SK-N-SH (cell line): ENCODE measurements around the gene UNK. TPM values are rescaled to one million over a fixed set of nuclear protein-coding genes. Genes with fewer than 3 reads are reported as not detected.

ENCODE experiments used
- CTCF ChIA-PET: fragments of 300-600, 350-600 bp; formaldehyde crosslinking; extraction: SDS; loops from one replicate; lab custom pipeline; 2021; lab: Yijun Ruan, JAX
- POLR2A ChIA-PET: fragments of 350-600 bp; sonication (Branson Sonifier 250); formaldehyde crosslinking; extraction: SDS; loops from one replicate; lab custom pipeline; 2020; ENCODE audit warnings: antibody characterized with exemption, inconsistent platforms; lab: Yijun Ruan, JAX
- DNase-seq: peaks from one replicate; pipeline ENCODE4 v3.0.0; 2012
- H2AFZ ChIP-seq: fragments of 200-600 bp; sonication (generic); 2 replicates; pipeline ENCODE4 v1.8.1; 2016; ENCODE audit warnings: antibody characterized with exemption, mild to moderate bottlenecking, low read depth
- H3F3A ChIP-seq: fragments of 200-600 bp; sonication (generic); replicated peaks from 2 replicates; pipeline ENCODE3; 2016; ENCODE audit warnings: antibody characterized with exemption, mild to moderate bottlenecking; ENCODE audit not compliant: insufficient read depth
- H3K27ac ChIP-seq, 2 experiments: fragments of 200-500 bp in 1 of 2; fragments of 200-600 bp in 1 of 2; sonication (Bioruptor generic) in 1 of 2; sonication (generic), shearing (Covaris generic) in 1 of 2; 2 replicates each; pipeline versions ENCODE4 v1.5.1 to v1.6.1; 2014 to 2016; ENCODE audit warnings: low read depth in 2 of 2, inconsistent platforms in 1 of 2, low read length in 1 of 2, mild to moderate bottlenecking in 1 of 2, mixed read lengths in 1 of 2
- H3K27me3 ChIP-seq: fragments of 200-600 bp; sonication (generic), shearing (Covaris generic); 2 replicates; pipeline ENCODE4 v1.6.1; 2016; ENCODE audit warnings: mixed run types; ENCODE audit not compliant: insufficient read depth
- H3K36me3 ChIP-seq, 2 experiments: fragments of 200-500 bp in 1 of 2; fragments of 200-600 bp in 1 of 2; sonication (Bioruptor generic) in 1 of 2; sonication (generic) in 1 of 2; replicated peaks in 1 of 2; 2 replicates each; pipeline versions ENCODE3 to v1.5.1; 2014 to 2016; ENCODE audit warnings: low read length in 1 of 2, mild to moderate bottlenecking in 1 of 2; ENCODE audit not compliant: insufficient read depth in 2 of 2, control insufficient read depth in 1 of 2
- H3K4me1 ChIP-seq, 2 experiments: fragments of 200-500 bp in 1 of 2; fragments of 200-600 bp in 1 of 2; sonication (Bioruptor generic) in 1 of 2; sonication (generic), shearing (Covaris generic) in 1 of 2; 2 replicates each; pipeline versions ENCODE4 v1.5.1 to v1.6.1; 2014 to 2016; ENCODE audit warnings: low read depth in 1 of 2, low read length in 1 of 2, mixed run types in 1 of 2; ENCODE audit not compliant: insufficient read depth in 2 of 2, control insufficient read depth in 1 of 2
- H3K4me2 ChIP-seq: fragments of 200-600 bp; sonication (generic), shearing (Covaris generic); 2 replicates; pipeline ENCODE4 v1.6.1; 2017; ENCODE audit warnings: mixed run types
- H3K4me3 ChIP-seq, 2 experiments: fragments of 200-500 bp in 1 of 2; fragments of 200-600 bp in 1 of 2; sonication (Bioruptor generic) in 1 of 2; sonication (generic), shearing (Covaris generic) in 1 of 2; 2 replicates each; pipeline versions ENCODE4 v1.5.1 to v1.8.1; 2014 to 2016; ENCODE audit warnings: low read depth in 2 of 2, inconsistent platforms in 1 of 2, low read length in 1 of 2, mild to moderate bottlenecking in 1 of 2, mixed read lengths in 1 of 2, moderate library complexity in 1 of 2
- H3K79me2 ChIP-seq: fragments of 200-600 bp; sonication (generic); 2 replicates; pipeline ENCODE4 v1.8.1; 2017; ENCODE audit warnings: mild to moderate bottlenecking; ENCODE audit not compliant: insufficient read depth
- H3K9ac ChIP-seq: fragments of 200-600 bp; sonication (generic); 2 replicates; pipeline ENCODE4 v1.6.1; 2017; ENCODE audit warnings: mixed run types
- H3K9me2 ChIP-seq: fragments of 200-600 bp; sonication (generic); 2 replicates; pipeline ENCODE4 v1.6.1; 2017; ENCODE audit warnings: mixed run types
- H3K9me3 ChIP-seq: fragments of 200-600 bp; sonication (generic); 2 replicates; pipeline ENCODE4 v1.6.1; 2017; ENCODE audit warnings: mixed run types, mild to moderate bottlenecking, moderate library complexity
- H4K20me1 ChIP-seq: fragments of 200-600 bp; sonication (generic); 2 replicates; pipeline ENCODE4 v1.6.1; 2017; ENCODE audit warnings: mild to moderate bottlenecking, mixed run types; ENCODE audit not compliant: insufficient read depth
- ELF1 ChIP-seq: IDR thresholded peaks from 2 replicates; pipeline ENCODE4 v1.4.0; 2012
- EP300 ChIP-seq, 2 experiments: IDR thresholded peaks; 2 replicates each; pipeline versions ENCODE4 v1.4.0 to v1.6.1; 2012; ENCODE audit warnings: borderline replicate concordance in 1 of 2, low read depth in 1 of 2, low read length in 1 of 2
- FOXJ3 ChIP-seq: sonication (generic); formaldehyde crosslinking; IDR thresholded peaks from 2 replicates; pipeline ENCODE4 v1.5.1; 2020; ENCODE audit warnings: mild to moderate bottlenecking, missing genetic modification reagents
- MAX ChIP-seq: IDR thresholded peaks from 2 replicates; pipeline ENCODE4 v1.4.0; 2012; ENCODE audit warnings: low read depth
- MEF2A ChIP-seq: IDR thresholded peaks from 2 replicates; pipeline ENCODE4 v1.4.0; 2012; ENCODE audit warnings: low read depth, borderline replicate concordance
- MXI1 ChIP-seq: IDR thresholded peaks from 2 replicates; pipeline ENCODE4 v1.6.1; 2012; ENCODE audit warnings: mild to moderate bottlenecking, low read depth, low read length, improper control_type of control experiment
- PBX3 ChIP-seq: IDR thresholded peaks from 2 replicates; pipeline ENCODE4; 2012
- POLR2AphosphoS5 ChIP-seq: IDR thresholded peaks from 2 replicates; pipeline ENCODE4 v1.6.1; 2012; ENCODE audit warnings: low read depth, low read length
- RAD21 ChIP-seq: IDR thresholded peaks from 2 replicates; pipeline ENCODE4 v1.6.1; 2012; ENCODE audit warnings: mild to moderate bottlenecking, low read length
- RCOR1 ChIP-seq: fragments of 150-350 bp; IDR thresholded peaks from 2 replicates; pipeline ENCODE4 v1.6.1; 2017; ENCODE audit warnings: antibody characterized with exemption, low read length
- RFX5 ChIP-seq: IDR thresholded peaks from 2 replicates; pipeline ENCODE4 v1.6.1; 2012; ENCODE audit warnings: mild to moderate bottlenecking, improper control_type of control experiment, low read length
- USF1 ChIP-seq: IDR thresholded peaks from 2 replicates; pipeline ENCODE4 v1.4.0; 2012; ENCODE audit warnings: low read depth, borderline replicate concordance
- USF2 ChIP-seq: fragments of 150-350 bp; IDR thresholded peaks from 2 replicates; pipeline ENCODE4 v1.6.1; 2017; ENCODE audit warnings: antibody characterized with exemption, low read length, low read depth, borderline replicate concordance
- YY1 ChIP-seq: IDR thresholded peaks from 2 replicates; pipeline ENCODE4 v1.4.0; 2012; ENCODE audit warnings: low read depth, mild to moderate bottlenecking
- WGBS: methylation state at CpG from one replicate; pipeline ENCODE4 v1.1.6; 2017; ENCODE audit warnings: low lambda C conversion rate; 5-methylcytosine and 5-hydroxymethylcytosine counted together
- polyA plus RNA-seq, 3 experiments: library from polyadenylated mRNA; depleted of rRNA; stranded (reverse); fragments of >200 nt; gene quantifications; 2 replicates each; pipeline ENCODE4 v1.2.3, GENCODE V29; 2012

The UNK gene
- polyA plus RNA-seq, 1 of the 3 experiments (the other 2 are of a cell fraction) = 24.8 TPM

- peak; percentile 49 for TF ChIP-seq RAD21
- peak; percentile 45; the same call in 1 of the 2 replicates for TF ChIP-seq MAX
- TF ChIP-seq RFX5 = no peak
- TF ChIP-seq USF2 = no peak
- no peak for TF ChIP-seq USF1
- TF ChIP-seq EP300 (IDR thresholded peaks at IDR 0.05; ENCODE audit: borderline replicate concordance in 1 of 2, low read depth in 1 of 2, low read length in 1 of 2) = no peak
- TF ChIP-seq PBX3 = no peak
- TF ChIP-seq YY1 = peak; percentile 57; the same call in 1 of the 2 replicates
- TF ChIP-seq, all 33 proteins: peak for 9
Observed at GRCh38 chr17:75764711-75765421, 19.7 kb upstream of the UNK start, which contains the start of gene GALK1 (continued).

- Histone ChIP-seq H3K27ac (no peak overlapping the region), H2AFZ (no peak overlapping the region), H3K4me3 (no peak overlapping the region), H3K4me2 (no peak overlapping the region), H3K36me3 (peaks cover 0 to 3% of the 10 kb centered on the region in 2 experiments), H3F3A (peaks cover 20% of the 10 kb centered on the region), H3K9me3 (no peaks in the 10 kb centered on the region), H3K4me1 (peaks cover 8 to 19% of the 10 kb centered on the region in 2 experiments; a peak in 2 of 4 replicates), H3K79me2 (no peaks in the 10 kb centered on the region), H4K20me1 (no peaks in the 10 kb centered on the region), H3K27me3 (no peaks in the 10 kb centered on the region), H3K9me2 (no peaks in the 10 kb centered on the region), H3K9ac (no peak overlapping the region)
- no peak for TF ChIP-seq ELF1
- TF ChIP-seq POLR2AphosphoS5 = no peak
- TF ChIP-seq MEF2A = no peak
- no peak for TF ChIP-seq RCOR1
- TF ChIP-seq PBX3 = no peak
- no peak for TF ChIP-seq FOXJ3 (CRISPR knock-in tag)
- TF ChIP-seq EP300 (IDR thresholded peaks at IDR 0.05; ENCODE audit: borderline replicate concordance in 1 of 2, low read depth in 1 of 2, low read length in 1 of 2) = no peak
- TF ChIP-seq MXI1 = no peak
- POLR2A ChIA-PET = interaction anchor here (1.0 to 8.4 kb wide), 7 partner anchors 9 to 61 kb away, joined by 4 to 161 read pairs (median 10); partner anchors contain the start of gene UNK
- DNase-seq = peak; percentile 17
- WGBS = 93% methylated on average over 4 of the region's 4 CpGs
- CTCF ChIA-PET = interaction anchor here (1.0 to 31.4 kb wide), 15 partner anchors 9 to 176 kb away, joined by 3 to 1370 read pairs (median 15); partner anchors contain the start of genes SMIM5, TRIM65, UNC13D and UNK
Observed at GRCh38 chr17:75765981-75766380, 18.6 kb upstream of the UNK start.
